ENCODE results near the gene INPP5A.

The INPP5A gene

DNA sequence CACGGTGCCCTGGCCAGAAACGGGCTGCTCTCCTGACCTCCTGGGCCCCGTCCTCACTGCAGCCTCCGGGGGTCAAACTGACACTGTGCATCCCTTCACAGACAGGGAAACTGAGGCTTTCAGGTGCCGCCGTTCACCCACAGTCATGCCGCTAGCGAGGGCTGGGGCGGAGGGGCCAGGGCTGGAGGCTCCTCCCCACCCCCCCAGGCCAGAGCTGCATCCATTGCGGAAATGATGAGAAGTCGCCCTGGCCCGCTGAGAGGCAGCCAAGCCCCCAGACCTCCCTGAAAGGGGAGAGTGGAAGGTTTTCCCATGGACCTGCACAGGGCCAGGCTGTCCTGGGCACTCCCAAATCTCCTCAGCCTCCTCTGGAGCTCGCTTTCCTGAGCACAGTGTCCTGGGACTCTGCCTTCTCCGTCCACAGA is 16.5 kb upstream of the INPP5A start:
- DNase-seq (ENCODE audit: low read depth in 1 of 2, low spot score in 1 of 2): no peak
- H3K27me3 ChIP-seq (ENCODE audit: insufficient read depth, poor library complexity, severe bottlenecking): no peaks in the 10 kb centered on the region
- no peak overlapping the region for H3K4me3 ChIP-seq (replicated peaks; ENCODE audit: insufficient read depth, low read length)
- no peak for TF ChIP-seq SPI1 (IDR thresholded peaks at IDR 0.05; ENCODE audit: borderline replicate concordance, low read depth)
- TF ChIP-seq, protein P1, sequence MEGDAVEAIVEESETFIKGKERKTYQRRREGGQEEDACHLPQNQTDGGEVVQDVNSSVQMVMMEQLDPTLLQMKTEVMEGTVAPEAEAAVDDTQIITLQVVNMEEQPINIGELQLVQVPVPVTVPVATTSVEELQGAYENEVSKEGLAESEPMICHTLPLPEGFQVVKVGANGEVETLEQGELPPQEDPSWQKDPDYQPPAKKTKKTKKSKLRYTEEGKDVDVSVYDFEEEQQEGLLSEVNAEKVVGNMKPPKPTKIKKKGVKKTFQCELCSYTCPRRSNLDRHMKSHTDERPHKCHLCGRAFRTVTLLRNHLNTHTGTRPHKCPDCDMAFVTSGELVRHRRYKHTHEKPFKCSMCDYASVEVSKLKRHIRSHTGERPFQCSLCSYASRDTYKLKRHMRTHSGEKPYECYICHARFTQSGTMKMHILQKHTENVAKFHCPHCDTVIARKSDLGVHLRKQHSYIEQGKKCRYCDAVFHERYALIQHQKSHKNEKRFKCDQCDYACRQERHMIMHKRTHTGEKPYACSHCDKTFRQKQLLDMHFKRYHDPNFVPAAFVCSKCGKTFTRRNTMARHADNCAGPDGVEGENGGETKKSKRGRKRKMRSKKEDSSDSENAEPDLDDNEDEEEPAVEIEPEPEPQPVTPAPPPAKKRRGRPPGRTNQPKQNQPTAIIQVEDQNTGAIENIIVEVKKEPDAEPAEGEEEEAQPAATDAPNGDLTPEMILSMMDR (IDR thresholded peaks at IDR 0.05; ENCODE audit: insufficient read depth, low read length): no peak
- TF ChIP-seq, protein P2, sequence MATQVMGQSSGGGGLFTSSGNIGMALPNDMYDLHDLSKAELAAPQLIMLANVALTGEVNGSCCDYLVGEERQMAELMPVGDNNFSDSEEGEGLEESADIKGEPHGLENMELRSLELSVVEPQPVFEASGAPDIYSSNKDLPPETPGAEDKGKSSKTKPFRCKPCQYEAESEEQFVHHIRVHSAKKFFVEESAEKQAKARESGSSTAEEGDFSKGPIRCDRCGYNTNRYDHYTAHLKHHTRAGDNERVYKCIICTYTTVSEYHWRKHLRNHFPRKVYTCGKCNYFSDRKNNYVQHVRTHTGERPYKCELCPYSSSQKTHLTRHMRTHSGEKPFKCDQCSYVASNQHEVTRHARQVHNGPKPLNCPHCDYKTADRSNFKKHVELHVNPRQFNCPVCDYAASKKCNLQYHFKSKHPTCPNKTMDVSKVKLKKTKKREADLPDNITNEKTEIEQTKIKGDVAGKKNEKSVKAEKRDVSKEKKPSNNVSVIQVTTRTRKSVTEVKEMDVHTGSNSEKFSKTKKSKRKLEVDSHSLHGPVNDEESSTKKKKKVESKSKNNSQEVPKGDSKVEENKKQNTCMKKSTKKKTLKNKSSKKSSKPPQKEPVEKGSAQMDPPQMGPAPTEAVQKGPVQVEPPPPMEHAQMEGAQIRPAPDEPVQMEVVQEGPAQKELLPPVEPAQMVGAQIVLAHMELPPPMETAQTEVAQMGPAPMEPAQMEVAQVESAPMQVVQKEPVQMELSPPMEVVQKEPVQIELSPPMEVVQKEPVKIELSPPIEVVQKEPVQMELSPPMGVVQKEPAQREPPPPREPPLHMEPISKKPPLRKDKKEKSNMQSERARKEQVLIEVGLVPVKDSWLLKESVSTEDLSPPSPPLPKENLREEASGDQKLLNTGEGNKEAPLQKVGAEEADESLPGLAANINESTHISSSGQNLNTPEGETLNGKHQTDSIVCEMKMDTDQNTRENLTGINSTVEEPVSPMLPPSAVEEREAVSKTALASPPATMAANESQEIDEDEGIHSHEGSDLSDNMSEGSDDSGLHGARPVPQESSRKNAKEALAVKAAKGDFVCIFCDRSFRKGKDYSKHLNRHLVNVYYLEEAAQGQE (IDR thresholded peaks at IDR 0.05; ENCODE audit: insufficient replicate concordance, low read depth): no peak
- TF ChIP-seq POLR2AphosphoS5 (IDR thresholded peaks at IDR 0.05; ENCODE audit: low read depth): no peak
- no peak for TF ChIP-seq GABPA (IDR thresholded peaks at IDR 0.05; ENCODE audit: low read depth)
- no peak overlapping the region for H3K27ac ChIP-seq (replicated peaks)

DNA sequence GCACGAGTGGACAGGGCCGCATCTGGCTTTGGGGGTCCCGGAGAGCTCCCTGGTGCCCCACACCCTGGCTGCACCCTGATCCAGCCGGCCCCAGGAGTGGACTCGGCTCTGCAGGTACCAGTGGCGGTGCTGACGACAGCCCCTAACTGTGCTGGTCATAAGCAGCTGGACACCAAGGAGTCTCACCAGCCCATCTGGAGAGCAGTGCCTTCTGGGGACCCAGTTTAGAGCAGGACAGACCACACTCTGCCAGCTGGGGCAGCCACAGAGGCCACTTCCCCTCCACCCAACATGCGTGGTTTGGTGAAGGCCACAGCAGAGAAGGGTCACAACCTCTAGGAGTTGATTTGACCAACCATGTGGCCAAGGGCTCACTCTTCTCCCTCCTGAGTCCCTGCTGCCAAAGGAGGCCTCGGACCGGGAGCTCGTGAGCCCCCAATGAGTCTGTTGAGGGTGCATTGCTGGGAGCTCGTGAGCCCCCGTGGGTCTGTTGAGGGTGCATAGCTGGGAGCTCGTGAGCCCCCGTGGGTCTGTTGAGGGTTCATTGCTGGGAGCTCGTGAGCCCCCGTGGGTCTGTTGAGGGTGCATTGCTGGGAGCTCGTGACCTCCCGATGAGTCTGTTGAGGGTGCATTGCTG is 16.0 kb upstream of the INPP5A start:
- Histone ChIP-seq H3K27ac (replicated peaks) (no peak overlapping the region), H3K27me3 (ENCODE audit: insufficient read depth, poor library complexity, severe bottlenecking) (no peaks in the 10 kb centered on the region), H3K4me3 (replicated peaks; ENCODE audit: insufficient read depth, low read length) (no peak overlapping the region)
- TF ChIP-seq, protein P2 (IDR thresholded peaks at IDR 0.05; ENCODE audit: insufficient replicate concordance, low read depth): no peak
- TF ChIP-seq GABPA (IDR thresholded peaks at IDR 0.05; ENCODE audit: low read depth) (no peak), POLR2AphosphoS5 (IDR thresholded peaks at IDR 0.05; ENCODE audit: low read depth) (no peak), SPI1 (IDR thresholded peaks at IDR 0.05; ENCODE audit: borderline replicate concordance, low read depth) (no peak)
- TF ChIP-seq, protein P1 (IDR thresholded peaks at IDR 0.05; ENCODE audit: insufficient read depth, low read length): no peak
- DNase-seq (ENCODE audit: low read depth in 1 of 2, low spot score in 1 of 2): no peak

DNA sequence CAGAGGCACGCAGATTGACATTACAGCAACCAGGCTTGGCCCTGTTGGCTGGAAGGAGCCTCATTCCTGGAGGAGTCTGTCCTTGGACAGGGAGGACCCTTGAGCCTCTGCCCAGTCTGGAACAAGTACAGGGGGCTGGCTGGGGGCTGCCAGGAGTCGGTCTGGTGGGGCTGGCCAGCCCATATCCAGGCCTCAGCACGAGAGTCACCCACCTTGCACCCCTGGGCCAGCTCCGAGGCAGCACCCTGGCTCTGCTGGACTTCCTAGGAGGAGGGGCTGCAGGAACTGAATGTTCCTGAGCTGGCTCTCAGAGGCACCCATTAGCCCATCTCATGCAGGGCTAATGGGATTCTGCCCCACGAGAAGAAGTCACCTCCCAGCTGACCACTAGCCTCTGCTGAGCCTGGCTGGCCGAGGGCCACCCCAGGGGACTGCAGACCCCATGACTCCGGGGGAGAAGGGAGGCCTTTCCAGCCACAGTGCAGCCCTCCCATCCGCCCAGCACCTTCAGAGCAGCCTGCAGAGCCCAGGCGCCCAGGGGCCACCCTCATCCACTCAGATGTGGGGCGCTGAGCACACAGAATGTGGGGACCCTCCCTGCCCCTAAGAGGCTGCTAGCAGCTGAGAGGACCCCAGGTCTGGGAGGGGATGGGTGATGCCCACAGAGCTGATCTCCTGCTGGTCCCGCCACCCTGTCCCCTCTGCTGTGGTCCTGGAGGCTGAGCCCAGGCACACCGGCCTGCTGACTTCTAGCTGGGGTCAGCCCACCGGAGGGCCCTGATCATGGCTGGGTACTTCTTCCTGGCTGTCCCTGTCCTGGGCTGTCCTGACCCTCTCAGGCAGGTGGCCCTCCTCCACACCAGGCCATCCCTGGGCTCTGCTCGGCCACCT is 14.8 kb upstream of the INPP5A start:
- DNase-seq (ENCODE audit: low read depth in 1 of 2, low spot score in 1 of 2): no peak
- Histone ChIP-seq H3K4me3 (replicated peaks; ENCODE audit: insufficient read depth, low read length) (no peak overlapping the region), H3K27ac (replicated peaks) (no peak overlapping the region), H3K27me3 (ENCODE audit: insufficient read depth, poor library complexity, severe bottlenecking) (no peaks in the 10 kb centered on the region)
- TF ChIP-seq SPI1 (IDR thresholded peaks at IDR 0.05; ENCODE audit: borderline replicate concordance, low read depth) (no peak), GABPA (IDR thresholded peaks at IDR 0.05; ENCODE audit: low read depth) (no peak), POLR2AphosphoS5 (IDR thresholded peaks at IDR 0.05; ENCODE audit: low read depth) (no peak)
- TF ChIP-seq, protein P1 (IDR thresholded peaks at IDR 0.05; ENCODE audit: insufficient read depth, low read length): no peak
- TF ChIP-seq, protein P2 (IDR thresholded peaks at IDR 0.05; ENCODE audit: insufficient replicate concordance, low read depth): no peak
